H1 (cell line): ENCODE measurements around the gene SLAMF1. TPM values are rescaled to one million over a fixed set of nuclear protein-coding genes. Genes with fewer than 3 reads are reported as not detected.

ENCODE experiments used
- POLR2A ChIP-seq, 2 experiments: IDR thresholded peaks; 1 replicate in 1 of 2; 2 replicates in 1 of 2; pipeline ENCODE4 v1.6.1; 2011; ENCODE audit warnings: low read depth in 2 of 2, low read length in 2 of 2, mild to moderate bottlenecking in 2 of 2; ENCODE audit errors: control extremely low read depth in 1 of 2
- RXRA ChIP-seq: IDR thresholded peaks from 2 replicates; pipeline ENCODE4 v1.6.1; 2011; ENCODE audit warnings: low read depth, mild to moderate bottlenecking, low read length, moderate library complexity; ENCODE audit not compliant: insufficient read depth
- SIX5 ChIP-seq: IDR thresholded peaks from 2 replicates; pipeline ENCODE4 v1.6.1; 2011; ENCODE audit warnings: mild to moderate bottlenecking, low read depth, low read length
- polyA plus RNA-seq, 7 experiments: library from polyadenylated mRNA; depleted of rRNA in 3 of 7; stranded (reverse) in 5 of 7; unstranded in 2 of 7; fragments of >200 nt in 5 of 7; fragments of 200-250 nt in 2 of 7; gene quantifications; 1 replicate in 5 of 7; 2 replicates in 1 of 7; 4 replicates in 1 of 7; pipeline versions ENCODE4 v1.2.1 to v1.2.3, GENCODE V29; 2011 to 2013; ENCODE audit warnings: missing spikeins in 2 of 7, mixed read lengths in 2 of 7
- total RNA-seq: library from RNA; stranded (reverse); fragmentation: NEBNext Ultra II Directional; extraction: Animal tissue kit (Norgen Biotek cat#: 25700); gene quantifications from 2 replicates; pipeline ENCODE4 v1.2.1, GENCODE V29; 2021

SLAMF1 gene
- total and polyA plus RNA-seq, 2 of the 8 experiments (the other 6 are each of a cell fraction or from before 2014, with no cell fraction given), result not detected

DNA sequence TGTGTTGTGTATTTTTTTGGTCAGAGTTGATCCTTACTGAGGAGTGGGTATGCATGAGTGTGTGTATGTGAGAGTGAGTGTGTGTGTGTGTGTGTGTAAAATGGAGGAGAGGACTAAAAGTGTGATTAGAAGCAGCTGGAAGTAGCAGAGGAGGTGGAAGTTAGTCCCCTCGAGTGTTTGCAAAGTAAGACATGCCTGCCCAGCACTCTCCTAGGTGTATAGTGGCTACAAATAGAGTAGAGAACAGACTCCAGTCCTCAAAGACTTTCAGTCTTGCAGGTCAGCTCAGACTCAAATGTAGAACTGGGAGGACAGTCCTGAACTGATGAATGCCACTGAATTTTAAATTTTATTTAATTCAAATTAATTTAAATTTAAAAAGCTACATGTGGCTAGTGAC lies 28.5 kb downstream of the SLAMF1 start (continued):
- TF ChIP-seq RXRA (no peak), SIX5 (no peak), POLR2A (IDR thresholded peaks at IDR 0.05; ENCODE audit: control extremely low read depth in 1 of 2, low read depth in 2 of 2, low read length in 2 of 2) (no peak)
